ENCODE data around the gene SERPINE2. TPM values are rescaled to one million over a fixed set of nuclear protein-coding genes. Genes with fewer than 3 reads are reported as not detected.
A peak's percentile ranks its signal among the peaks of the same experiment; 100 is the strongest.

Gene SERPINE2
- total RNA-seq, 1 donor from 2014 or later: 24.6 TPM

- peaks cover 2% of the 10 kb centered on the region for H3K27me3 Mint-ChIP-seq (ENCODE audit: unreplicated experiment)
- H3K27ac Mint-ChIP-seq (ENCODE audit: unreplicated experiment): no peak overlapping the region
- H3K36me3 Mint-ChIP-seq (ENCODE audit: unreplicated experiment): no peaks in the 10 kb centered on the region
- H3K4me3 Mint-ChIP-seq (ENCODE audit: unreplicated experiment): no peak overlapping the region
- no peak for TF ChIP-seq CTCF (IDR thresholded peaks at IDR 0.05; ENCODE audit: partially characterized antibody, unreplicated experiment)
- no peaks in the 10 kb centered on the region for H3K4me1 Mint-ChIP-seq (ENCODE audit: low read depth, unreplicated experiment)
- DNase-seq: no peak
- no peaks in the 10 kb centered on the region for H3K9me3 Mint-ChIP-seq (ENCODE audit: unreplicated experiment)
Measured at GRCh38 chr2:224046752-224047151, 7.7 kb upstream of the SERPINE2 start.

GRCh38 chr2:224042191-224042696, 3.2 kb upstream of the SERPINE2 start:
- Mint-ChIP-seq H3K36me3 (ENCODE audit: unreplicated experiment) (no peaks in the 10 kb centered on the region), H3K4me3 (ENCODE audit: unreplicated experiment) (no peak overlapping the region), H3K9me3 (ENCODE audit: unreplicated experiment) (peaks cover 2% of the 10 kb centered on the region), H3K27me3 (ENCODE audit: unreplicated experiment) (peaks cover 8% of the 10 kb centered on the region), H3K27ac (ENCODE audit: unreplicated experiment) (no peak overlapping the region), H3K4me1 (ENCODE audit: low read depth, unreplicated experiment) (peaks cover 5% of the 10 kb centered on the region)
- DNase-seq: no peak
- TF ChIP-seq CTCF (IDR thresholded peaks at IDR 0.05; ENCODE audit: partially characterized antibody, unreplicated experiment): no peak

- Mint-ChIP-seq H3K36me3 (ENCODE audit: unreplicated experiment) (no peaks in the 10 kb centered on the region), H3K4me3 (ENCODE audit: unreplicated experiment) (no peak overlapping the region), H3K4me1 (ENCODE audit: low read depth, unreplicated experiment) (peaks cover 5% of the 10 kb centered on the region), H3K9me3 (ENCODE audit: unreplicated experiment) (peaks cover 2% of the 10 kb centered on the region), H3K27ac (ENCODE audit: unreplicated experiment) (no peak overlapping the region), H3K27me3 (ENCODE audit: unreplicated experiment) (peaks cover 11% of the 10 kb centered on the region)
- DNase-seq: no peak
- TF ChIP-seq CTCF (IDR thresholded peaks at IDR 0.05; ENCODE audit: partially characterized antibody, unreplicated experiment): no peak
Measured at GRCh38 chr2:224041554-224041953, 2.5 kb upstream of the SERPINE2 start.

- Mint-ChIP-seq H3K4me3 (ENCODE audit: unreplicated experiment) (no peak overlapping the region), H3K27ac (ENCODE audit: unreplicated experiment) (no peak overlapping the region), H3K36me3 (ENCODE audit: unreplicated experiment) (no peaks in the 10 kb centered on the region), H3K9me3 (ENCODE audit: unreplicated experiment) (peaks cover 2% of the 10 kb centered on the region), H3K27me3 (ENCODE audit: unreplicated experiment) (peaks cover 11% of the 10 kb centered on the region), H3K4me1 (ENCODE audit: low read depth, unreplicated experiment) (peaks cover 5% of the 10 kb centered on the region)
- no peak for TF ChIP-seq CTCF (IDR thresholded peaks at IDR 0.05; ENCODE audit: partially characterized antibody, unreplicated experiment)
- no peak for DNase-seq
Measured at GRCh38 chr2:224040753-224041152, 1.7 kb upstream of the SERPINE2 start.

- peaks cover 5% of the 10 kb centered on the region for H3K4me1 Mint-ChIP-seq (ENCODE audit: low read depth, unreplicated experiment)
- no peaks in the 10 kb centered on the region for H3K36me3 Mint-ChIP-seq (ENCODE audit: unreplicated experiment)
- TF ChIP-seq CTCF (IDR thresholded peaks at IDR 0.05; ENCODE audit: partially characterized antibody, unreplicated experiment): no peak
- no peak for DNase-seq
- peaks cover 11% of the 10 kb centered on the region for H3K27me3 Mint-ChIP-seq (ENCODE audit: unreplicated experiment)
- peaks cover 2% of the 10 kb centered on the region for H3K9me3 Mint-ChIP-seq (ENCODE audit: unreplicated experiment)
- peak overlapping the region; percentile 87 for H3K4me3 Mint-ChIP-seq (ENCODE audit: unreplicated experiment)
- H3K27ac Mint-ChIP-seq (ENCODE audit: unreplicated experiment): peak overlapping the region; percentile 70
Measured at GRCh38 chr2:224039770-224040440, 819 bp upstream of the SERPINE2 start.
